Measurements from ENCODE around the gene GLS.

- TF ChIP-seq, protein P1, sequence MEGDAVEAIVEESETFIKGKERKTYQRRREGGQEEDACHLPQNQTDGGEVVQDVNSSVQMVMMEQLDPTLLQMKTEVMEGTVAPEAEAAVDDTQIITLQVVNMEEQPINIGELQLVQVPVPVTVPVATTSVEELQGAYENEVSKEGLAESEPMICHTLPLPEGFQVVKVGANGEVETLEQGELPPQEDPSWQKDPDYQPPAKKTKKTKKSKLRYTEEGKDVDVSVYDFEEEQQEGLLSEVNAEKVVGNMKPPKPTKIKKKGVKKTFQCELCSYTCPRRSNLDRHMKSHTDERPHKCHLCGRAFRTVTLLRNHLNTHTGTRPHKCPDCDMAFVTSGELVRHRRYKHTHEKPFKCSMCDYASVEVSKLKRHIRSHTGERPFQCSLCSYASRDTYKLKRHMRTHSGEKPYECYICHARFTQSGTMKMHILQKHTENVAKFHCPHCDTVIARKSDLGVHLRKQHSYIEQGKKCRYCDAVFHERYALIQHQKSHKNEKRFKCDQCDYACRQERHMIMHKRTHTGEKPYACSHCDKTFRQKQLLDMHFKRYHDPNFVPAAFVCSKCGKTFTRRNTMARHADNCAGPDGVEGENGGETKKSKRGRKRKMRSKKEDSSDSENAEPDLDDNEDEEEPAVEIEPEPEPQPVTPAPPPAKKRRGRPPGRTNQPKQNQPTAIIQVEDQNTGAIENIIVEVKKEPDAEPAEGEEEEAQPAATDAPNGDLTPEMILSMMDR (IDR thresholded peaks at IDR 0.05 in 4 of 5, conservative IDR thresholded peaks at IDR 0.05 in 1 of 5), result no peak
- TF ChIP-seq POLR2A (IDR thresholded peaks at IDR 0.05), result no peak
Observed at GRCh38 chr2:191014653-191015020, 134.0 kb downstream of the GLS start.

All from gastrocnemius medialis (tissue), 4 donors.